Vagina (tissue), 2 donors: ENCODE data around the gene CD9.

ENCODE experiments used
- POLR2A ChIP-seq, 2 donors: fragments of 450-650 bp; IDR thresholded peaks; one replicate each; pipeline ENCODE4 v1.6.1; 2017; ENCODE audit warnings: antibody characterized with exemption in 2 of 2, mild to moderate bottlenecking in 2 of 2, moderate library complexity in 2 of 2
- POLR2AphosphoS5 ChIP-seq, 2 donors: sonication (generic); formaldehyde crosslinking; IDR thresholded peaks; one replicate each; pipeline ENCODE4 v1.9.0; 2017; ENCODE audit warnings: antibody characterized with exemption in 2 of 2, mild to moderate bottlenecking in 2 of 2, low read depth in 1 of 2; ENCODE audit not compliant: insufficient read depth in 1 of 2
- TF ChIP-seq, protein P1 (sequence below), 3 experiments: fragments of 450-650 bp in 2 of 3; fragments of 200-600 bp in 1 of 3; sonication (generic) in 1 of 3; IDR thresholded peaks; one replicate each; pipeline ENCODE4 v1.5.1; 2017 to 2019; ENCODE audit warnings: antibody characterized with exemption in 3 of 3, mild to moderate bottlenecking in 2 of 3, moderate library complexity in 2 of 3

DNA sequence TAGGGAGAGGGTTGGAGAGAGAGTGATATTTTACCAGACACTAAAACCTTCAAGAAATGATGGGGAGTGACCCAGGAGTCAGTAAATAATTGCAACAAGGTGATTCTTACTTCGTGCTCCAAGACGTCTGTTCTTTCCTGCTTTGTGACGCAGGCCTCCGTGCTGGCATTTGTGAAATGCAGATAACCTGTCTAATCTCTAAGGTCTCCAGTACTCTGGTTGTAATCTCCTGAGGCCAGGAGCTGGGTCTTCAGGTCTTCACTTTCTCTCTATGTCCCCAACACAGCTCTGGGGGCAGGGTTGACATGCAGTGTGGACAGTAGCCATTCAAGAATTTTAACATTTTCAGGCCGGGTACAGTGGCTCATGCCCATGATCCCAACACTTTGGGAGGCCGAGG is 53.1 kb downstream of the CD9 start:
- TF ChIP-seq, protein P1, sequence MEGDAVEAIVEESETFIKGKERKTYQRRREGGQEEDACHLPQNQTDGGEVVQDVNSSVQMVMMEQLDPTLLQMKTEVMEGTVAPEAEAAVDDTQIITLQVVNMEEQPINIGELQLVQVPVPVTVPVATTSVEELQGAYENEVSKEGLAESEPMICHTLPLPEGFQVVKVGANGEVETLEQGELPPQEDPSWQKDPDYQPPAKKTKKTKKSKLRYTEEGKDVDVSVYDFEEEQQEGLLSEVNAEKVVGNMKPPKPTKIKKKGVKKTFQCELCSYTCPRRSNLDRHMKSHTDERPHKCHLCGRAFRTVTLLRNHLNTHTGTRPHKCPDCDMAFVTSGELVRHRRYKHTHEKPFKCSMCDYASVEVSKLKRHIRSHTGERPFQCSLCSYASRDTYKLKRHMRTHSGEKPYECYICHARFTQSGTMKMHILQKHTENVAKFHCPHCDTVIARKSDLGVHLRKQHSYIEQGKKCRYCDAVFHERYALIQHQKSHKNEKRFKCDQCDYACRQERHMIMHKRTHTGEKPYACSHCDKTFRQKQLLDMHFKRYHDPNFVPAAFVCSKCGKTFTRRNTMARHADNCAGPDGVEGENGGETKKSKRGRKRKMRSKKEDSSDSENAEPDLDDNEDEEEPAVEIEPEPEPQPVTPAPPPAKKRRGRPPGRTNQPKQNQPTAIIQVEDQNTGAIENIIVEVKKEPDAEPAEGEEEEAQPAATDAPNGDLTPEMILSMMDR (IDR thresholded peaks at IDR 0.05) = no peak
- TF ChIP-seq POLR2AphosphoS5 (IDR thresholded peaks at IDR 0.05; ENCODE audit: insufficient read depth in 1 of 2, low read depth in 1 of 2) (no peak), POLR2A (IDR thresholded peaks at IDR 0.05) (no peak)
